GM21717 (cell line): ENCODE data around the gene S100A6.

Experiments used
- ATAC-seq: cut with Tn5 transposase; IDR thresholded peaks from one replicate; pipeline ENCODE4 v1.9.1; 2021; ENCODE audit warnings: mild to moderate bottlenecking, moderate library complexity; ENCODE audit not compliant: unreplicated experiment

The S100A6 gene

DNA sequence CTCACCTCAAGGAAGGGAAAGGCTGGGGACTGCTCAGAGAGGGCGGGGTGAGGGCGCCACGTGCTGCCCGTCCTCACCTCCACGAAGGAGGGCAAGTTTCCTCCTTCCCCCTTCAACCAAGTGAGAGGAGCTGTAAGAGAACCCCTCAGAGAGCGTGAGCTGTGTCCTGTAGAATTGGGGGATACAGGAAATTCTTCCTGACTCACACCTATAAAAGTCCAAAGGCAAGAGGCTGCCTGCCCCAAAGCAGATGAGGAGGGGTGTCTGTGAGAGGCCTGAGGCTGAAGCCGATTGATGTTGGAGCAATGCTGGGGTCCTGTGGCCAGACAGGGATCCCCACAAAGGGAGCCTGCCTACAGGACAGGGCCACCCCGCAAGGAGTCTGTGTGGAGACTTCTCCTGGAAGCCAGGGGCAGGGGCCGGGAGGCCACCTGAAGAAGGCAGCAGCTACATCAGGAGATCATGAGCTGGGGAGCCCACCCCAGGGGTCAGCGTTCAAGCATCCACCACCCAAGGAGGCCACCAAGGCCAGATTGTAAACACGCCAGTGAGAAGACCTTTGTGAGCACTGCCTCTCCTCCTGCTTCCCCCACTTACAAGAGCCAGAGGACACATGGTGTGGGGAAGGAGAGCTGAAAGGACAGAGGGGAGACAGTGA lies 27.7 kb downstream of the S100A6 start:
- ATAC-seq: no peak

DNA sequence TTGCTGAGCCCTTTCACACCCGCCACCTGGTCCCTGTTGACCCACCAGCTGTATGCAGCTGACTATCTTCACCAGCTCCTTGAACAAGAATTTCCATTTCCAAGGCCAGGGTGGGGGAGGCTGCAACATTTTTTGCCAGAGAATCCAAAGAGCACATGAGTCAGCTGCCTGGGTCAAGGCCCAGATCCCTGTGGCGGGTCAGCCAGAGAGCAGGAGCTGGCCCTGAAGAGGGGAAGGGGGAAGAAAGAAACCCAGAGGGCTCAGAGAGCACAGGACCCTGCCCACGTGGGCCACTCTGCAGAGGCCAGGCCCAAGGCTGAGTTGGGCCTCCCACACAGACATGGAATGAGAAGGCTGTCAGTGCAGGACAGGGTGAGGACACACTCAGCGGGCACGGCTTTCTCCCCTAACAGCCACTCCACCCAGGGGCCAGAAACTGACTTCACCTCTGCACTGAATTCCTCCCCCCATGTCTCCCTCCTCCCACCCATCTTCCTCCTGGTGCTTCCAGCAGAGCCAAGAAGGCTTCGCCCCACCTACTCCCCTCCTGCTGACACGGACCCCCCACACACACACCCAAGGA lies 28.9 kb downstream of the S100A6 start:
- ATAC-seq: no peak

GRCh38 chr1:153506386-153506785 lies 29.4 kb downstream of the S100A6 start:
- ATAC-seq: no peak

GRCh38 chr1:153505576-153505975 lies 30.2 kb downstream of the S100A6 start:
- ATAC-seq: no peak

DNA sequence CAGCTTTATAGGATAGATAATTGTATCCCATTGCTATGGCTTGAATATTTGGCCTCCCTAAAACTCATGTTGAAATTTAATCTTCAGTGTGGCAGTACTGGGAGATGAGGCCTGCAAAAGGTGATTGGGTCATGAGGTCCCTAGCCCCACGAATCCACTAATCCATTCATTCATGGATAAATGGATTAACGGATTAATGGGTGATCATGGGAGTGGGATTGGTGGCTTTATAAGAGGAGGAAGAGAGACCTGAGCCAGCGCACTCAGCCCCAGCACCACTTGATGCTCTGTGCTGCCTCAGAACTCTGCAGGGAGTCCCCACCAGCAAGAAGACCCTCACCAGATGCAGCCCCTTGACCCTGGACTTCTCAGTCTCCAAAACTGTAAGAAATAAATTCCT lies 32.0 kb downstream of the S100A6 start:
- ATAC-seq: no peak

DNA sequence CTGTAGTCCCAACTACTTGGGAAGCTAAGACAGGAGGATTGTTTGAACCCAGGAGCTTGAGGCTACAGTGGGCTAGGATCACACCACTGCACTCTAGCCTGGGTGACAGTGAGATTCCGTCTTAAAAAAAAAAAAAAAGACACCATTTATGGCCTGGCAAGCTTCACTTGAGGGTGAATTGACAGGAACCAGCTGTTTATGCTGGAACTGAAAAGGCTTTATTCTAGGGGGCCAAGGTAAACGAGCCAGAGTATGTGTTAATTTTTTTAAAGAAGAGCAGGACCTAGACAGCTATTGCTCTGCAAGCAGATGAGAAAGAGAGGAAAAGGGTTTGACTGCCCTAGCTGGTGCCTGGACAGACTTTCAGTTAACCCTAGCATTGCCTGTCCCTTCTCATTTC lies 37.0 kb downstream of the S100A6 start:
- ATAC-seq: no peak

- no peak for ATAC-seq
Observed at GRCh38 chr1:153495536-153495935, 40.3 kb downstream of the S100A6 start.

DNA sequence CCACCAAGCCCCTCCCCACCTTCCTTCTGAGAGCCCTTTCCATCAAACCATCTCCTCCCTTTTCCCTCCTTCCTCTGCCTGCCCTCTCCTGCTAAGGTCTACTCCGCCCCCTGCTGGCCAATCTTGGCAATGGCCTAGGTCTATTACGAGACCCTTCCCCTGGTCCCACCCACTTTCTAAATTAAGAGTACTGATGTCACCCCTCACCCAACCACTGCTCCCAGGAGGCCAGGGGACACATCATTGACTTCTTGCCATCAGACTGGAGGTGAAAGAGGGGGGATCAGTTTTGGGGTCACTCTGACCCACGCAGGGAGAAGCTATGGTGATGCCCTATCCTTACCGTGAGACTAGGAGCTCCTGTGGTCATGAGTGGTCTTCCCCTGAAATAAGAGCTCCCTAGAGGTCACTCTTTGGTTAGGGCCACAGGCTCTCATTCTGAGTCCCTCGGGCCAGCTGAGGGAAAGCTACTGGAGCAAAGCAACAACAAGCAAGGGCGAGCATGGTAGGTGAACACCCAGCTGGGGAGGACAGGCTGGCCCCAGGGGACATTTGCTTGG lies 40.7 kb downstream of the S100A6 start:
- no peak for ATAC-seq

GRCh38 chr1:153493343-153493960 lies 42.3 kb downstream of the S100A6 start:
- no peak for ATAC-seq

- ATAC-seq: peak; percentile 53
Observed at GRCh38 chr1:153490272-153491051, 45.3 kb downstream of the S100A6 start.

- no peak for ATAC-seq
Observed at GRCh38 chr1:153488731-153489130, 47.1 kb downstream of the S100A6 start.

DNA sequence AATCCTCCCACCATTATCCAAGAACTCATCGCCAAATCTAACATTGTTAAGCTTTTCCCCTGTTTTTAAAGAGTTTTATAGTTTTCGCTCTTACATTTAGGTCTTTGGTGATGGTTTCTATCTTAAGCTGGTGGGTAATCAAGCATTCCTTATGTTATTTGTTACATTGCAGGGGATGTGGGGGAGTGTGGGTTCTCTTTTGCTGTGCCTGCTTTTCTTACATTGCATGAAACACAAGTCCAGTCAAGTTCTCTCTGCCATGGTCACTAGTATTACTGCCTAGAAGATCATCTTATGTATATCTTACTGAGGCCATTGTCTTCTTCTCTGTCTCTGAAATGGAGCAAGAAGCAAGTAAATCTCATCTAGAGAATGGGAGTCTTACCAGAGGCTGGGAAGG lies 48.1 kb downstream of the S100A6 start:
- no peak for ATAC-seq

DNA sequence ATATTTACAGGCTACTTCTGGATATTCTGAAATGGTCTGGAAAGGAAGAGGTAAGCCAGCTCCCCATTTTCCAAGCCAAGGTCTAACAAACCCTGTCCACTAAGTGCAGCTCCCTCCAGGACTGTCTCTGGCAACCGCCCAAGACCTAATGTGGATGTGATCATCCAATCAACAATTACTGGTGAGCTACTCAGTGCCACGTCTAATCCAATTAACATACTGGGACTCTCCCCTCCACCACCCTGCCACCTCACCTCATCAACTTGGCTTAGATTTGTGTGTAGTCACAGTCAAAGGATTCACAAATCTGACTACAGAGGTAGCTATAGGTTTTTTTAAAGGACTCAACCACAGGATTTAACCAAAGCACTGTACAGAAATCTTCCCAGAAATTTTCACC lies 49.9 kb downstream of the S100A6 start:
- no peak for ATAC-seq
